Endometrium (tissue), 2 donors: ENCODE measurements around the gene STX18.

Experiments used
- FAIRE-seq: peaks from 2 replicates; lab custom pipeline; 2012; peaks lifted over from hg19 to GRCh38; lab: Jason Lieb, UNC
- donor health status: control.
- donor health status: control.

STX18 gene

DNA sequence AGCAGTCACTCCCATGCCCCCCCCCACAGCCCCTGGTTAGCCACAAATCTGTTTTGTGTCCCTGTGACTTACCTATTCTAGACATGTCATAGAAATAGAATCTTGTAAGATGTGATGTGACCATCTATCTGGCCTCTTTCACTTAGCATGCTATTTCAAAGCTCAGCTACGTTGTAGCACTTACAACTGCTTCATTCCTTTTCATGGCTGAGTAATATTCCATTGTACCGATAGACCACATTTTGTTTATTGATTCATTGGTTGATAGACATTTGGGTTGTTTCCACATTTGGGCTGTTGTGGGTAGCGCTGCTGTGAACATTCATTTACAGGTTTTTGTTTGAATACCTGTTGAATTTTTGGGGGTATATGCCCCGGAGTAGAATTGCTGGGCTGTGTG, 143.4 kb downstream of the STX18 start:
- FAIRE-seq = no peak

DNA sequence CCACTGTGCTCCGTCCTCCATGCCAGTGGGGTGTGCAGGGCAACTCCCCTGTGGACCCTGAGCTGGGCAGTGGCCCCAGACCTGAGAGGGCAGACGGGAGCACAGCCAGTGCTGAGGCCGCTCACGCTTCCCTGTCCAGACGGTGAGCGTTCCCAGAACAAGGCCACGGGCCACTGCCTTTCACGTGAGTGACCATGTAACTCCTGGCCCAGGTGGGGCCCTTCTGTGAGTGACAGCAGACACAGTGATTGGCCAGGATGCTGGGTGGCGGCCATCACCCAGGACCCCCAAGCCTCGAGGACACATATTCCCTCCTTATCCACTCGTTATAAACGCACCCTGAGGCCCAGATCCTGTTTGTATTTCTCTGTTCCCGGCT, 144.4 kb downstream of the STX18 start:
- no peak for FAIRE-seq

DNA sequence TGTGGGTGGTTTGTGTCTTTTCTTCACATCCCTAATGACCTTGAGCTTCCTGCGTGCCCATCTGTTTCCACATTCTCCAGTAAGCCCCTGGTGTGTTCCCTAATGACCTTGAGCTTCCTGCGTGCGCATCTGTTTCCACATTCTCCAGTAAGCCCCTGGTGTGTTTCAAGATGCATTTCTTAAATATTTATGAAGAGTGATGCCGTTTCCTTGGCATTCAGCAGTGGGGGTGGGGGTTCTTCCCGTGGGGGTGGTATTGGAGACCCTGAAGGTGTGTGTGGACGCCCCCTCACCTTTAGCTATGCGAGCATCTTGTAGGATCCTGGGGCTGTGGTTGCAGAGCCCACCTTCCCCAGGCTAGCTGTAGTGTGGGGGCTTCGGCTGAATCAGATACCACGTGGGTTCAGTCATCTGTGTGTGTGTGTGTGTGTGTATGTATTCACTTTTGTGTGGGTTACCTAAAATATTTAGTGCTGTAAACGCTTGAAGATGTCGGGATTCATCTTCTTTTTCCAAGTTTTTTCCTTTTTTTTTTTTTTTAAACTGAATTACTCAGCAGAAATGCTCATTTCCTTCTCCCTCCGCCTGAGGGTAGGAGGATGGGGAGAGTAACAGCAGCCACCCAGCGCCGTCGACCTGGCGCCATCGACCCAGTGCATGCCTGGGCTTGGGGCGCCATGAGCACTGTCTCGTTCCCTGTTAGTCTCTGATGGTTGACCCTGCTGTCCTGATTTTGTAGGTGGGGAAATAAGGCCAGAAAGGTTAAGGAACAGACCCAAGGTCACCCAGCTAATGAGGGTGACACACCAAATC, 145.0 kb downstream of the STX18 start:
- FAIRE-seq = no peak

DNA sequence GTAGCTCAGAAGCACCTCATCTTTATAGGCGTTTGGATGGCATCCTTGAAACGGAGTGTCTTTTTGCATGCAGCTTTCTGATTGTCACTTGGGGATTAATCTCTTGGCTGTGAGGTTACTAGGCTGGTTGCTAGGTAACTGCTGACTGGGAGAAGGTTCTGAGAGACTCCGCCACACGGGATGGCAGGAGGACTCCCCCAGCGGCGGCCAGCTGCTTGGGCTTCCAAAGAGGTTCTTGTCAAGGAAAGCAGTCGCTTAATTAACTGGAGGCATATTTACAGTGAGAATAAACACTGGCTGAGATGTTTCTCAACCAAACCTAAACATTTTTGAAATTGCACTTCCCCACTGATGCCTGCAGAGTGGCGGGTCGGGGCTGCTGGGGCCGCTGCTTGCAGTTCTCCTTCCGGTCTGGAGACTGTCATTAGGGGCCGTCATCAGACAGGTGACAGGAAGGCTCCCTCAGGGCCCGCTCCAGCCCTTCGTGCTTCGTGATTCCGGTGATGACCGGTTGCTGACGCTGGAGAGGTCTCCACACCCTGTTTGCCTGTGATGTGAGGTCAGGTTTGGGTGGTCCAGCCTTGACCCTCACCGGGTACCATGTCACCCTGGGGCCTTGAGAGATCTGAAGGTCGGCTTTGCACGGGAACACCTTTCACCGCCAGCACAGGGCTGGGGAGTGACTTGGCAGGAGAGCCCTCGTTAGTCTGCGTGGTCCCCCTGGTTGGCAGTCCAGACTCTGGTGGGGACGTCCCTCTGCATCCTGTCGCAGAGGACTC, 145.8 kb downstream of the STX18 start:
- FAIRE-seq = no peak

DNA sequence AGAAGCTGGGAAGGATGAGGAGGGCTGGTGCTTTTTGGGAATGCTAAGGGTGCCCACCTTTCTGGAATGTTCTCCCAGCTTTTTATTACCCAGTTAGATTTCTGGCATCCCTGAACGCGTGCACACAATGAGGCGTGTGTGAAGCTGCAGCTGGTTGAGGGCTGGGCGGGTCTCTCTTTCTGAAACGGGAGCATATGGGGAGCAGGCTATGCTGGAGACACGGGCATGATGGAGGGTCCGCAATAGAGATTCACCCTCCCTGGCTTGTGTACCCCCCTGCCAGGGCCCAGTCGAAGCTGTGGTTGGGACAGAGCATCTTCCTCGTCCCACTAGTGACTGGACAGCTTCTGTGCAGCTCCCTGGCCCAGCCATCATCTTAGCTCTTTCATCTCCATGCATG, 146.5 kb downstream of the STX18 start:
- FAIRE-seq = no peak

DNA sequence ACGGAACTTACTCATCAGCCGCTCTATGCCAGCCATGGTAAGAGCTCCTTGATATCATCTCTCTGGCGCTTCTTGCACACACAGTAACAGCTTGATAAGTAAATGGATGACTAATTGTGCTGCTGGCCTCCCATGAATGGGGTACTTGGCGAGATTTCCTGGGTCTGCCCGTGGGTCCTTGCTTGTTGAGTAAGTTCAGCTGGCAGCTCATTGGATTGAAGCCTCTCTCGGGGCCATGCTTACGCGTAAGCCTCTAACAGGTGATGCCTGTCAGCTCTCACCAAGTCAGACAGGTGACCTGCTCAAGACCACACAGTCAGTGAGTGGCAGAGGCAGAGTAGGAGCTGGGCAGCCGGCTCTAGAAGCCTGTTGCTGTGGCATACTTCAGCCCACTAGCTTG, 147.2 kb downstream of the STX18 start:
- no peak for FAIRE-seq

DNA sequence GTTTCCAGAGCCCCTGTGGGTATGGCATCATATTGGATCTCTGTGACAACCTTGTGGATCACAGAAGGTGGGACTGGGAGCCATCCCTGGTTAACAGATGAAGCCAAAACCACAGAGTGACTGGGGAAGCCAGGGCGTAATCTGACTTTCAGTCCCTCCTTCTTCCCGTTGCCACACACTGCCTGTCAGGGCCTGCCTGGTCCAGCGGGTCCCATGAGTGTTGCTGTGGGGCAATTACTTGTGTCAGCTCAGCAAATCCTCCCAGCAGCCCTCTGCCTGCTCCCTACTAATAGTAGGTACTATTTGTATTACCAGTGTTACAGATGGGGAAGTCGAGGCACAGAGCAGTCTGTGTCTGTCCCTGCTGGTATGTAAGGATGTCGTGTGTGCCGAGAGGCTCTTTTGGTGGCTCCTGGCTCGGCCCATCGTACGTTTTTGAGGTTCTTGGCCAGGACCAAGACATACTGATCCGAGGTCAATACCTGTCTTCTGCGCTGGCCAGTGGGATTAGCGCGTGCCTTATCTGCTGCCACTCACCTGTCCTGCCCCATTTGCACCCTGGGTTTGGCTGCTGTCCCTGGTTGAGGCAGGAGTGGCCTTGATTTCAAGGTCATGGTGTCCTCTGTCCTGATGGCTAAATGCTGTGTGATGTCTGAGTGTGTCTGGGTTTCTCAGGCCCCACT, 149.2 kb downstream of the STX18 start:
- no peak for FAIRE-seq

DNA sequence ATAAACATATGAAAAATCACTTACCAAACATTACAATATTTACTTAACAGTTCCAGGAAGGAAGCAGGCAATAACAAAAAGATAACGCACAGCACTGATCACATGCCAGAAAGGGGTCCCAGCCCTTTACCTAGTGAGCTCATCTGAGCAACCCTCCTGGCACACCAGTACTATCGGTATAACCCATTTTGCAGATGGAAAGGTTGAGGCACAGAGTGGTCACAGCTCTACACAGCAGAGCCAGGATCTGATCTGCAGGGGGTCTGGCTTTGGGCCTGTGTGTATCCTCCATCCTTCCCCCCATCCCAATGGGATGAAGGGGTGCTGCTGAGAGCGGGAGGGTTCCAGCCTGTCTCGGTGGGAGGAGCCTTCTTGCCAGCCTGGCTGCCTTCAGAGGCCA, 150.0 kb downstream of the STX18 start:
- FAIRE-seq = no peak

DNA sequence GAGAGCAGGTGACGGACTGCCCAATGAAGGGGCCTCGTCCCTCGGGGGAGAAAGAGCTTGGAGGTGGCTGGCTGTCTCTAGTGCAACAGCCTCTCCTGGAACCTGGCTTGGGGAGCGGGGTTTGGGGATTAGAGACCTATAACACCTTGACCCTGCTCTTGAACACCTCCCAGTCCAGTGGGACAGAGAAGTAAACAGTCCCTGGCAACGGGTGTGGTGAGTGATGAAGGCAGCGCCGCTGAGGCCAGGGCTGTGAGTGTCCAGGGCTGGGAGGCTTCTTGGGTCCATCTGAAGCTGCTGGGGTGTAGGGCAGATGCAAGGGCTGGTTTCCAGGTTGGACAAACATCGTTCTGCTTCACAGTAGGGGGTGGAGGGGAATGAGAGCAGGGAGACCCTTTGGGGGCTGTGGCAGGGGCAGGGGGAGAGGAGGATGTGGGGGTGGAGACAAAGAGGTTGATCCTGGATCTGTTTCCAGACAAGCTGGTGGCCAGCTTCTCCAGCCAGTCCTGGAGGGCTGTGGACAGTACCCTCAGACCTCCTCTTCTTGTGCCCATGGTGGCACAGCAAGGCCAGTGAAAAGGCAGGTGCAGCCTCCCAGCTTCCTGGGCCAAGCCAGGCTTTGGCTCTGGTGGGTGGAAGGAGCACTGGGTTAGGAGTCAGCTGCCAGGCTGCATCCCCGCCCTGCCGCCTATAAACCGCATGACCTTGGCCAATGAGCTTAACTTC, 151.2 kb downstream of the STX18 start:
- FAIRE-seq = no peak

DNA sequence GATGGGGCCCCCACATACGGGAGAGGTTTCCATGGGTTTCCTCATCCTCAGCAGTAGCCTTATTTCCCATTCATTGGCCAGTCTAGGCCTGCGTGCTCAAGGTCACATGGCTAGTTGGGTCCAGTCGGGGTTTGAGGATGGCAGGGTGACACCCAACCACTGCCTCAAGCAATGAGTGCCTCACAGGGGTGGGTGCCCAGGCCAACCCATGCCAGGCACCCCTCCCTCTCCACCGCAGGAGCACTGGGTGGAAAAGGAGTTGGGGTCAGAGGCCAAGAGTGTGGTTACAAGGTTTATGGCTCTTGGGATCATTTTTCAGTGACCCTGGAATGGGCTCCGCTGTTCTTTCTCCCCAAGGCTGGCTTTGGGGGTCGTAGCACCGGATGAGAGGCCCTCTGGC, 151.8 kb downstream of the STX18 start:
- FAIRE-seq = no peak

DNA sequence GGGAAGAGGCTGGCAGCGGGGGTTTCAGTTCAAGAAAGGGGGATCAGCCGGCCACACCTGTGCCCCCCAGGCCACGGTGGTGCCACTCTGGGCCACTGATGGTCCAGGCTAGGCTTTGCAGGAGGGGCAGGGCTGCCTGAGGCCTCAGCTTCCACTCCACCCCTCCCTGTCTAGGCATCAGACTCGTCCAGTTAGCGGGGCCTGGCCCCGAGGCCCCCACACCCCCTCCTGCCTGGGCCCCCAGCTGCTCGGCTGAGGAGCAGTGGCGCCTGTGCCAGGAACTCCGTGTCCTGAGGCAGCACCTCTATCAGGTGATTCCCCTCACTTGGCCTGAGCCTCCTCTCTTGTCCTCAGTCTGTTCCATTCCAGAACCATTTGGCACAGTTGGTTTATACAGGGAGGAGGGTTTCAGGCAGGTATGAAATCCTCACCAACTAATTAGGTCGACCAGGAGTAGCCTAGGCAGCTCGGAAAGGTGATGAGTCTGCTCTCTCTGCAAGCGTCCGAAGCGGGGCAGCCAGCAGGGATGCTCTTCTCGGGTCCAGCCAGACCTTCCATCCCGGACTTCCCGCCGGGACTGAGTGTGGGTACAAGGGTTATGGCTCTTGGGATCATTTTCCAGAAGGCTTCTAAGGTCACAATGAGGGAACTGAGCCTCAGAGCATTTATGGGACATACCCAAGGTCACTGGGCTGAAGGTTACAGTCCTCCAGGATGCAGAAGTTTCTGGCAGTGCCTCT, 152.8 kb downstream of the STX18 start:
- no peak for FAIRE-seq

DNA sequence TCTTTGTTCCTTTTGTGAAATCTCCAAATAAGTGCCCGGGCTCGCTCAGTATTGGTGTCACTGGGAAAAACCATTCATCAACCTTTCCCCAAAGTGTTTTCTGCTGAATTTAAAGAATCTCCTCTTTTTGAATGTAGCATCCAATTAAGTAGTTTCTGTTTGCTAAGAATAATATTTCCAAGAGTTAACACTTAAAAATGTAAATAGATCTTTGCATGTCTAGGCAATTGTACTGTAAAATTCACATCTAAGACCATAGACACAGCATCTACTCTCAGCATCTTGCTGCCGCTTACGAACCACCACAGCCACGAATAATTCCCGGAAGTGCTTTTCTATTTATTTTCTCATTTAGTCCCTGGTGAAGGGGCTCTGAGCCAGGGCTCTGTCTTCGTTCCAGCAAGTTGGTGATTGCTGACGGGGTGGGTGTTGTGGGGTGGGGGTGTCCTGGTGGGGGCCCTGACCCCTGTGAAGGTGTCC, 153.5 kb downstream of the STX18 start:
- FAIRE-seq = no peak

DNA sequence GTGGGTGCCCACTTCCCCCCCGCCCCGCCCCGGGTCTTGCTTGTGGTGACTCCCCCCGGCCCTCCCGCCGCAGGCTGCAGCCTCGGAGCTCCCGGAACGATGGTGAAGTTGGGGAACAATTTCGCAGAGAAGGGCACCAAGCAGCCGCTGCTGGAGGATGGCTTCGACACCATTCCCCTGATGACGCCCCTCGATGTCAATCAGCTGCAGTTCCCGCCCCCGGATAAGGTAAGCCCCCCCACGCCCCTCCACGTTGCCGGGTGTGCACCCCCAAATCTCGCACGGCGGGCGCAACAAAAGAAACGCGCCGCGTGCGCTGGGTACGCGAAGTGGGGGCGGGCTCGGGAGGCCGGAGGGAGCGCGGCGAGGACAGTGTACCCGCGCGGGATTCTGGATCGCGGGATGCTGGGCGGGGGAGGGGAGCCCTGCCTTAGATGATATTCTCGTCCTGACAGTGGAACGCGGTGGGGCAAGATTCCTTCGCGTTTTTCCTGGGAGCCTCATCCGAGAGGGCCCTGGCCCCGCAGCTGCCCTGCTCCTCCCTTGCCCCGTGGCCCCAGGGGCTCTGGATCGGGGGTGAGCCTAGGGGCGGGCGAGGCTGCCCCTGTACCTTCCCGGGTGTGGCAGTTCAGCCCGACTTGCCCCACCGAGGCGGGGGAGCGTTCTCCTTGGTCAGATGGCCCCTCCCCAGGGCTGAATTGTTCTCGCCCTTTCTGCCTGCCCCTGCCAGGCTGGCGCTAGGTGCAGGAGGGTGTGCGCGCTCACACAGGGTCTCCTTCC, 154.1 kb downstream of the STX18 start:
- no peak for FAIRE-seq

DNA sequence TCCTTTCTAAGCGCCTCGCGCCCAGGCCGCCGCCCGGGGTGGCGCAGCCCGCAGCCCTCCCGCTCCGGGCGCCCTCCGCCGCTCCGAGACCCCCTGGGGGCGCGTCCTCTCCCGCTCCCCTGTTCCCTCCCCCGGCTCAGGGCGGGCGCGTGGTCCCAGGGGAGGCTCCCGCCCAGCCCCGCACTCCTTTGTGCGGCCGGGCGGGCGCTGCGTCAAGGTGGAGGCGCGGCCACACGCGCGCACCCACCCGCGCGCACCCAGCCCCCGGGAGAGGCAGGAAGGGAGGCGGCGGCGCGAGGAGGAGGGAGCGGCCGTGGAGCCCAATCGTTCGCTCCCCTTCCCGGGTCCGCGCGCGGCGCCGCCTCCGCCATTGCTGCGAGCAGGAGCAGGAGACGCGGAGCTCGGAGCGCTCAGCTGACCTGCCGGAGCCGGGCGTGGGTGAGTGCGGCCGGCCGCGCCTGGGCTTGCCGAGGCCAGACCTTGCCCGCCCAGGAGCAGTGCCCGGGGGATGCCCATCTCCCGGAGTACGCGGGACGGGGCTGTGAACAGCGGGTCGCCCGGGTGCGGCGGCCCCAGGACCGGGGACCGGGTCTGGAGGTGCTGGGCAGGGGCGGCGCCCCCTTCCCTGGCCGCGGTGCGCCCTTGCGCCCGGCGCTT, 155.0 kb downstream of the STX18 start, which contains the start of gene NSG1:
Gene NSG1 (plus strand): TSS at position 367 of the 657 bp plus-strand sequence. CDS start 528 bp downstream, outside the sequence.
- no peak for FAIRE-seq

DNA sequence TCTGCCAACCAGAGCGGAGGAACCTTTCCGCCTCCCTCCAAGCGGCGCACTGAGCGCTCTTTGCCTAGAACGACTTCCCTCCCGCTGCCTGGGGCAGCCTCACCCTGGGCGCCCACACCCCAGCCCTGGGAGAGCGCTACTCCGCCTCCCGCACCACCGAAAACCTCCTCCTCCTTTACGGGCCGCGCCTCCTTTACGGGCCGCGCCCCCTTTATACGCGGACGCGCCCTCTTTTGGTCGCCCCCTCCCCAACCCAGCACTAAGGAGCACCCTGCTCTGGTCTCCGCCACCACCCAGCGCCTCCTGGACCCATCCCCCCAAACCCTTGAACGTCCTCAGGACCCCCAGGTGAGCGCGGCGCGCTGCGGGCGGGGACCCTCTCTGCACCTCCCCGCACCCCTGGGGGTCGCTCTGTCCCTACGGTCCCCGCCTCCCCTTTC, 155.5 kb downstream of the STX18 start:
- FAIRE-seq = no peak

DNA sequence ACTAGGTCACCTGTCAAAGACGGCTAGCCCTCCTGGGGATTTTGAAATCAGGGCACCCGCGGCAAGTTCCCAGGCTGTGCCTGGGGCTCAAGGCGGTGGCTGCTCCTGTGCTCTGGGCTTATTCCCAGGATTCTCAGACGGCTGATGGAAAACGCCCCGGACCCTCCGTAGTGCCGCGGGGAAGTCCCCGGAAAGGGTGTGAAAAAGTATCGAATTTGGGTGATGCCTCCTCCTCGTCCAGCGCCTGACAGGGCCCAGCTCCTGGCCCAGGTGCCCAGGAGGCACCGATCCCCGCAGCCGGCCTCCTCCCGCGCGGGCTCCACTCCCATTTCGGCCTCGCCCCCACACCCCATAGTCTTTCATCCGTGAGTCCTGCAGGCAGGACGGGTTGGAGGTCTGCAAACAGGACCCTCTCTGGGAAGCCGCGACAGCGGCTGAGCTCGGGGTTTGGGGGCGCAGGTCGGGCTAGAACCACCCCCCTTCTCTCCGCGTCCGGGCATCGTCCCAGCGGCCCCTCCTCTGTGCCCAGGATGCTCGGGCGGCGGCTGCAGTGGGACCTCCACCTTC, 156.0 kb downstream of the STX18 start:
- FAIRE-seq = no peak

DNA sequence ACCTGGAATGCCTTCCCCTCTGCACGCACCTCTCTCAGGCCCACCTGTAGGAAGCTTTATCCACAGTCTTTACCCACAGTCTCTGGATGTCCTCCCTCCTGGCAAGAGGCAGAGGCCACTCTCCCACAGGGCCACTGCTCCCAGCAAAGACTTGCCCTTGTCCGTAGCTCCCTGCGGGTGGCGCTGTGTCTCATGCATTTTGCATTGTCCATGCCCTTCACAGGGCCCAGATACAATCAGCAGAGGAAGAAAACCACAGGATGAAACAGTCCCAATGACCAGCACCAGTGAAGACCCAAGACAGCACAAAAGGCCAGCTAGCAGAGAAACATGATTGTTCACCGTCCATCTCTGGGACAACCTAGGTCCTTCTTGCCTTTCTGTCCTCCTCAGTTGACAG, 157.0 kb downstream of the STX18 start:
- no peak for FAIRE-seq

DNA sequence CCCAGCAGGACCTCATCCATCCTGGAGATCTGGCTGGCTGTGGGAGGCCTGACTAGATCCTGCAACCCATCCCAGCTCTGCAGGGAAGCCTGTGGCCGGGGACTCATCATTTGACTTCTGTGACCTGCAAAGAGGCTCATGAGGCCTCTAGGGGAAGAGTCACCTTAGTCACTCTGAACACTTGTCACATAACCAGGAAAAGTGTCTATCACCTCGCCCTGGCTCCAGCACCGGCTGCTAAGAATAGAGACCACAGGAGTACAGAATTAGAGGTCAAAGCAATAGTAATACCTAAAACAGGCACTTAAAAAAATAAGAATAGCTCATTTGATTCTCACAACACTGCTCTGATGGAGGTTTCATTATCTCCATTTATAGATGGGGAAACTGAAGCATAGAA, 158.8 kb downstream of the STX18 start:
- FAIRE-seq = no peak

DNA sequence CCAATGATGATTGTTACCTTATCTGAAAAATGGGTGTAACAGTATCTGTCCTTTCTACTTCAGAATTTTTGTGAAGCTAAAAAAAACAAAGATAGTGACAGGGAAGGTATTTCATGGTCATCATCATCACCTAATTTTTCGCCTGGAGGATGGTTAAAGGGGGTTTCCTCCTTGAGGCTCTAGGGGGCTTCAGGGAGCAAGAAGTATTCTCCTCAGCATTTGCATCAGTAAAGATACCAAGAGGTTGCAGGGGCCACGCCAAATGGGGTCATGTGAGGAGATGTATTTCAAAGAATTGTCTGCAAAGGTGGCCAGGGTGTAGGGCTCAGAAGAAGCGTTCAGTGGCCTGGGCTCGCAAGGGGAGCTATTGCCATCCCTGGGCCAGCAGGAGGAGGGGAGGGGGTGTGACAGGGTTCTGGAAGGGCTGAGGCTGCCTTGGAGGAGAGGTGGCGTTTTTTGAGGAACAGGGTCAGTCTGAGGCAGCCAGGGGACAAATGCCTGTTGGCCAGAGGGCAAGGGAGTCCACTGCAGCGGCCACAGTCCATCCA, 162.2 kb downstream of the STX18 start:
- FAIRE-seq = no peak
